GM12891 (cell line): Measurements from ENCODE around the gene GLIS1.

Source experiments
- POLR2AphosphoS5 ChIP-seq: IDR thresholded peaks from 2 replicates; pipeline ENCODE4 v1.6.1; 2011; ENCODE audit warnings: low read depth, low read length, control low read depth
- POU2F2 ChIP-seq: IDR thresholded peaks from 2 replicates; pipeline ENCODE4 v1.6.1; 2011; ENCODE audit warnings: low read depth, mild to moderate bottlenecking, control low read depth, low read length, moderate library complexity
- TAF1 ChIP-seq: IDR thresholded peaks from 2 replicates; pipeline ENCODE4 v1.6.1; 2011; ENCODE audit warnings: low read depth, low read length, control low read depth

- TF ChIP-seq POLR2AphosphoS5 (no peak), POU2F2 (no peak), TAF1 (no peak)
Observed at GRCh38 chr1:53504901-53505300, 234.1 kb downstream of the GLIS1 start.
